Muscle of leg (tissue), 11 donors: ENCODE data around the gene LRRTM4. TPM values are rescaled to one million over a fixed set of nuclear protein-coding genes. Genes with fewer than 3 reads are reported as not detected.
A peak's percentile ranks its signal among the peaks of the same experiment; 100 is the strongest.

ENCODE experiments used
- DNase-seq: peaks from one replicate; pipeline ENCODE4 v3.0.0; 2013
- H3K27ac ChIP-seq: one replicate; pipeline ENCODE4 v1.5.1; 2013; ENCODE audit warnings: mild to moderate bottlenecking, low read length, control low read depth
- H3K27me3 ChIP-seq: one replicate; pipeline ENCODE4 v1.6.1; 2013; ENCODE audit warnings: low read length; ENCODE audit not compliant: control insufficient read depth, insufficient read depth
- H3K36me3 ChIP-seq: one replicate; pipeline ENCODE4 v1.6.1; 2013; ENCODE audit warnings: low read length; ENCODE audit not compliant: control insufficient read depth, insufficient read depth
- H3K4me1 ChIP-seq: one replicate; pipeline ENCODE4 v1.6.1; 2013; ENCODE audit warnings: low read length; ENCODE audit not compliant: control insufficient read depth, insufficient read depth
- H3K4me3 ChIP-seq: one replicate; pipeline ENCODE4 v1.5.1; 2013; ENCODE audit warnings: low read length, control low read depth
- H3K9me3 ChIP-seq: replicated peaks from 2 replicates; pipeline ENCODE4 v1.6.1; 2013; ENCODE audit warnings: low read depth, low read length; ENCODE audit not compliant: control insufficient read depth
- WGBS: methylation state at CpG from one replicate; pipeline ENCODE4 v1.1.5; 2013; ENCODE audit warnings: missing lambda C conversion rate; ENCODE audit not compliant: insufficient coverage; 5-methylcytosine and 5-hydroxymethylcytosine counted together
- polyA plus RNA-seq, 8 donors: library from polyadenylated mRNA; unstranded; fragments of 120-200 nt; gene quantifications; one replicate each; pipeline versions ENCODE4 v1.2.1 to v1.2.3, GENCODE V29; 2013; ENCODE audit warnings: inconsistent platforms in 1 of 8, low replicate concordance in 1 of 8; ENCODE audit not compliant: insufficient read length in 8 of 8, insufficient read depth in 1 of 8
- total RNA-seq: library from RNA; stranded (reverse); fragments of 120-200 nt; gene quantifications from one replicate; pipeline ENCODE4 v1.2.4, GENCODE V29; 2013

Gene LRRTM4
- total and polyA plus RNA-seq, 9 donors = 0.24 to 2.5 (median 0.73) TPM

GRCh38 chr2:76953733-76954347 lies 568.3 kb downstream of the LRRTM4 start:
- Histone ChIP-seq H3K27ac (no peak overlapping the region), H3K4me1 (no peaks in the 10 kb centered on the region), H3K9me3 (no peaks in the 10 kb centered on the region), H3K27me3 (no peaks in the 10 kb centered on the region), H3K4me3 (no peak overlapping the region), H3K36me3 (no peaks in the 10 kb centered on the region)
- peak; percentile 51 for DNase-seq
- WGBS = no CpG with 5 or more reads among the region's 3 CpGs

DNA sequence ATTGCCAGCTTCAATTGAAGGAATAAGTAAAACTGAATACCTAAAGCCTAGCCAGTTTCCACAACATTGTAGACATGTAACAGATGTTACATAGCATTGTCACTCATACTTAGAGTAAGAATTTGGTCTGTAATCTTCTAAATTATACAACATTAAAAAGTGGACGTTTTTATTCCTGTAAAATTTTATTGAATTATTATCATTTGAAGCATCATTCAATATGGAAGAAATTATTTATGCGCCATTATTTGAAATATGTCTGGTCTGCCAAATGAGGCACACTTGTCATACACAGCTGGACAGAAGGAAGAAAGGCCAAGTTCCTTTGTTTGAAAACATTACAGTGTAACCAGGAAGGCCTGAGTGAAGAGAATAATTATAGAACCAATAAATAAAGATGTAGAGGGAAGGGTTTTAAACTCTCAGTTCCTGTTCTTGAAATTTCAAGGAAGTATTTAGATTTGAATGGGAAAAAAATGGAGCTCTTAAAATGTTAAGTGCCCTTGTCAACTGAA lies 575.5 kb downstream of the LRRTM4 start:
- H3K9me3 ChIP-seq = no peaks in the 10 kb centered on the region
- WGBS = no CpG with 5 or more reads among the region's 2 CpGs
- no peaks in the 10 kb centered on the region for H3K36me3 ChIP-seq
- DNase-seq = peak; percentile 58
- no peak overlapping the region for H3K4me3 ChIP-seq
- no peaks in the 10 kb centered on the region for H3K27me3 ChIP-seq
- no peak overlapping the region for H3K27ac ChIP-seq
- H3K4me1 ChIP-seq = no peaks in the 10 kb centered on the region

- Histone ChIP-seq H3K36me3 (no peaks in the 10 kb centered on the region), H3K27me3 (no peaks in the 10 kb centered on the region), H3K4me1 (no peaks in the 10 kb centered on the region), H3K27ac (no peak overlapping the region), H3K9me3 (no peaks in the 10 kb centered on the region), H3K4me3 (no peak overlapping the region)
- no peak for DNase-seq
- WGBS = no CpG with 5 or more reads among the region's 3 CpGs
Measured at GRCh38 chr2:76940559-76940958, 581.6 kb downstream of the LRRTM4 start.

DNA sequence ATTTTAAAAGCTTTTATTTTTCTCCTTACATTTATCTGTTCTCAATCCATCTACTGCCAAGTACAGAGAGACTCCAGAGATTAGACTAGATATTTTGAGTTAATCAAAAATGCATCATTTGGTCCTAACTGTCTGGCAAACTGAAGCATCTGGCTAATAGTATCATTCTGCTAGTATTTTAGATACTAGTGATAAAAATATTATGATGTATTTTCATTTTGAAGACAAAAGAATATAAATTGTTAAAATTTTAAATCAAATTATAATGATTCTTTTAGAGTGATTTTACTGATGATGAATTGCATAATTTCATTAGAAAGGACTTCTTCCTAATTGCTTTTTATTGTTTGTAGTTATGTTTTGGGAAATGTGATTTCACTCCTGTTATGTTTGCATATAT lies 584.0 kb downstream of the LRRTM4 start:
- Histone ChIP-seq H3K27ac (no peak overlapping the region), H3K36me3 (no peaks in the 10 kb centered on the region), H3K4me3 (no peak overlapping the region), H3K4me1 (no peaks in the 10 kb centered on the region), H3K9me3 (no peaks in the 10 kb centered on the region), H3K27me3 (no peaks in the 10 kb centered on the region)
- DNase-seq = peak; percentile 20

DNA sequence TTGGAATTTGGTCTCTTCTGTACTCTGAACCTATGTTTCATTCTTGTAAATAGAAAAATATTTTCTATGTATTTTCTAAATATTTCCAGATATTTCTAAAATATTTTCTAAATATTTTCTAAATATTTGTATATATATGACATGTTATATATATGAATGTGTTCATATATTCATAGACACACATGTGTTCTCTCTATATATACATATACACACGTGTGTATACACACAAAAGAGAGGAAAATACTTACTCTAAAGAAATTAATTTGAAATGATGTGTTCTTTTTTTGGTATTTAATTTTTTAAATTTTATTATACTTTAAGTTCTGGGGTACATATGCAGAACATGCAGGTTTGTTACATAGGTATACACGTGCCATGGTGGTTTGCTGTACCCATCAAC lies 589.6 kb downstream of the LRRTM4 start:
- no peaks in the 10 kb centered on the region for H3K4me1 ChIP-seq
- H3K36me3 ChIP-seq = no peaks in the 10 kb centered on the region
- WGBS = no CpG with 5 or more reads among the region's 2 CpGs
- H3K27me3 ChIP-seq = no peaks in the 10 kb centered on the region
- no peak overlapping the region for H3K27ac ChIP-seq
- no peaks in the 10 kb centered on the region for H3K9me3 ChIP-seq
- DNase-seq = no peak
- H3K4me3 ChIP-seq = no peak overlapping the region

GRCh38 chr2:76930056-76930744 lies 592.0 kb downstream of the LRRTM4 start:
- no peaks in the 10 kb centered on the region for H3K4me1 ChIP-seq
- no peaks in the 10 kb centered on the region for H3K36me3 ChIP-seq
- H3K27me3 ChIP-seq = no peaks in the 10 kb centered on the region
- H3K4me3 ChIP-seq = no peak overlapping the region
- H3K9me3 ChIP-seq = no peaks in the 10 kb centered on the region
- DNase-seq = no peak
- no CpG with 5 or more reads among the region's 8 CpGs for WGBS
- no peak overlapping the region for H3K27ac ChIP-seq

- Histone ChIP-seq H3K4me1 (no peaks in the 10 kb centered on the region), H3K27ac (no peak overlapping the region), H3K27me3 (no peaks in the 10 kb centered on the region), H3K4me3 (no peak overlapping the region), H3K9me3 (no peaks in the 10 kb centered on the region), H3K36me3 (no peaks in the 10 kb centered on the region)
- no peak for DNase-seq
Measured at GRCh38 chr2:76928026-76928425, 594.1 kb downstream of the LRRTM4 start.

- Histone ChIP-seq H3K4me1 (no peaks in the 10 kb centered on the region), H3K27ac (no peak overlapping the region), H3K4me3 (no peak overlapping the region), H3K36me3 (no peaks in the 10 kb centered on the region), H3K27me3 (no peaks in the 10 kb centered on the region), H3K9me3 (no peaks in the 10 kb centered on the region)
- DNase-seq = no peak
- no CpG with 5 or more reads among the region's 2 CpGs for WGBS
Measured at GRCh38 chr2:76921006-76921405, 601.2 kb downstream of the LRRTM4 start.

DNA sequence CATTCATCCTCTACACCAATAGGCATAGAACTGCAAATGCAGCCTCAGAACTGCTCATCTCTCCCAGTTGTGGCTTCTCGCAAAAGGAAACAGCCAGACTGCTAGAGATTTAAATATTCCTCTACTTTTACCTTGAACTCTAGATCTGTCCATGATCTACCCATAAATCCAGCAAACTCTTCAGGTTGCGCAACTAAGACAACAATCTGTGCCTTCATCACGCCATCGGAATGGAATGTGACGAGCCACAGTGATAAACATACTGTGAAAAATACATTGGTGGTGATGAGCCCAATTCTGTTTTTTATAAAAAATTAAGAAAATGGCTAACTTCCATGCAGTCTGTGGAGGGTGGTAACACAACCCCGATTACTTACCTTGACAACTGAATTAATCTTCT lies 626.7 kb downstream of the LRRTM4 start:
- Histone ChIP-seq H3K27ac (no peak overlapping the region), H3K9me3 (no peaks in the 10 kb centered on the region), H3K27me3 (no peaks in the 10 kb centered on the region), H3K4me1 (no peaks in the 10 kb centered on the region), H3K36me3 (no peaks in the 10 kb centered on the region), H3K4me3 (no peak overlapping the region)
- no CpG with 5 or more reads among the region's 6 CpGs for WGBS
- no peak for DNase-seq

- Histone ChIP-seq H3K9me3 (no peaks in the 10 kb centered on the region), H3K27ac (no peak overlapping the region), H3K4me3 (no peak overlapping the region), H3K27me3 (no peaks in the 10 kb centered on the region), H3K36me3 (no peaks in the 10 kb centered on the region), H3K4me1 (no peaks in the 10 kb centered on the region)
- whole genome bisulfite sequencing = no CpG with 5 or more reads among the region's 1 CpG
- no peak for DNase-seq
Measured at GRCh38 chr2:76870581-76870980, 651.6 kb downstream of the LRRTM4 start.
